Stimulated activated CD4-positive, alpha-beta T cell treated with anti-CD3 and anti-CD28 coated beads, Interleukin-15, amount 100 ng/mL, for 1 hour (primary cell): ENCODE data around the gene CUL4A.

Experiments
- DNase-seq, 2 donors: peaks; one replicate each; pipeline ENCODE4 v3.0.0-alpha.2; 2020; ENCODE audit warnings: low read depth in 1 of 2, low spot score in 1 of 2

The CUL4A gene

DNA sequence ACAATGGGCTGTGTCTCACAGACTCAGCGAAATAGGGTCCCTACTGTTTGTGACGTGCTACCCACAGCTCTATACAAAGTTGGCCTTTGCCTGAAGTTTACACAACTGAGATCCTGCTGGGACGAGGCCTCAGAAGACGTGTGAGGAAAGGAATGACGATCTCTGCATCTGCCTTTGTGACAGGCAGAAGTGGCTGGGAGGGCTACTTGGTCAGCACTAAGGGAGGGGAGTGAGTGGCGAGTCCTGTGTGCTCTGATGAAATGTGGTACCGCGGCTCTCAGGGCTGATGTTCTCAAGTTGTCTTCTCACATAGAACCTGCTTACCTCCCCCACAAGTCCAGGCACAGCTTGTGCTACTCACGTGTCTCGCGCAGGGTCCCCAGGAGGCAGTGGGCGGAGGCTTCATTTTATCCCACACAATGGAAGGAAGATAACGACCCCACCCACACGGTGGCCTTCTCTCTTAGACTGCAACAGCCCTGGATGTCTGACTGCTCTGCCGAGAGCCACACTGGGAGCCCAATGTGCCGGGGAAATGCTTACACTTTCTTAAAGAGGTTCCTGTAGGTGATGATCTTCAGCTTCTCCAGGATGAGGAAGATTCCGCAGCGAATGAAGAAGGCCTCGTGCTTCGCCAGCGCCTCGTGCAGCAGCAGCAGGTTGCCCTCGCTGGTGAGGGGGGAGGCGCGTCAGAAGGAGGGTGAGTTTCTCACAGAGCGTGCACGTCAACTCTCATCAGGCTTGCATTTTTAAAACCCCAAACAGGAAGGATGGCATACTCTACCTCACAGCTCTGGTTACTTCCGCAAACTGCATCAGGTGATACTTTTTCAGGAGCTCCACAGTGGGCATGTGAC lies 29.8 kb upstream of the CUL4A start:
- DNase-seq, result no peak

DNA sequence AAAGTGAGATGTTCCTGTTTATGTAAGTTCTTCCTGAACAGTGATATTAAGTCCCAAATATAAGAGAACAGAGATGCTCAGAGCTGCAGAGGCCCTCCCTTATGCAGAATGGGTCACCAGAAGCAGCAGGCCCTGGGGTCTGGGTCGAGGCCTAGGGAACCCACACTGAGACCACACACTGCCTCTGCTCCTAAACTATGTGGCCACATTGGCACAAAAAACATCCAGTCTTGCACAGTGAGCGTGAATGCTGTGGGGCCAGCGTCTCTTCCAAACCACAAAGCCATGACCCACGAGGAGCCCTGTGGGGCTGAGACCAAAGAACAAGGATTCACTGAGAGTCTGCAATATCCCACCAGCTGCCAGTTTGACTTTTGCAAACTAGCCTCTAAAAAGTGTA lies 27.4 kb upstream of the CUL4A start:
- DNase-seq, result no peak

DNA sequence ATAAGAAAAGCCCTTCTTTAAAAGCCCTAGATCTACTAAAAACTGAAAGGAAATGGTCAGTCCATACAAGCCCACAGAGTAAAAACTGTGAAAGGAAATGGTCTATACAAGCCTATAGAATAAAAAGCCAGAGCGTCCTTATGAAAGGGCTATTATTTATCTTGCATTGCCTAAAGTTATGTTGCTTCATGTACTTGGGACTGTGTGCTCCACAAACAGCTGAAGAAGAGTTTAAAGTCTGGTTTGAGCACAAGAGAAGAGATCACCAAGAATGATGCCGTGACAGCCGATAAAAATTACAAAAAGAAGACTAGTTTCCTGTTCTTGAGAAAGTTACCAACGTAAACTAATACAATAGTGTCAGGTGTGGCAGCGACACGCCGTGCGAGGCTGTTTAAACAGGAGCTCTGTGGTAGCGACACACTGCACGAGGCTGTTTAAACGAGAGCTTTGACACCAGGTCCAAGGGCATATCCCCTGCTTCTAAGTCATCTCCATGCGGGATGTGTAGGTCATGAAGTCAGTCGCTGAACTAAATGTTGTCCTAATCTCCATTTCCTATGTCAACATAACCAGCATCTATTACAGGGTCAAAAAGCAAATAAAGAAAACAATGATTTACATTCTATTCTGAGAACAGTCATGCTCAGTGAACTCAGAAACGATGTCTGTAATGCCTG lies 25.8 kb upstream of the CUL4A start:
- no peak for DNase-seq

DNA sequence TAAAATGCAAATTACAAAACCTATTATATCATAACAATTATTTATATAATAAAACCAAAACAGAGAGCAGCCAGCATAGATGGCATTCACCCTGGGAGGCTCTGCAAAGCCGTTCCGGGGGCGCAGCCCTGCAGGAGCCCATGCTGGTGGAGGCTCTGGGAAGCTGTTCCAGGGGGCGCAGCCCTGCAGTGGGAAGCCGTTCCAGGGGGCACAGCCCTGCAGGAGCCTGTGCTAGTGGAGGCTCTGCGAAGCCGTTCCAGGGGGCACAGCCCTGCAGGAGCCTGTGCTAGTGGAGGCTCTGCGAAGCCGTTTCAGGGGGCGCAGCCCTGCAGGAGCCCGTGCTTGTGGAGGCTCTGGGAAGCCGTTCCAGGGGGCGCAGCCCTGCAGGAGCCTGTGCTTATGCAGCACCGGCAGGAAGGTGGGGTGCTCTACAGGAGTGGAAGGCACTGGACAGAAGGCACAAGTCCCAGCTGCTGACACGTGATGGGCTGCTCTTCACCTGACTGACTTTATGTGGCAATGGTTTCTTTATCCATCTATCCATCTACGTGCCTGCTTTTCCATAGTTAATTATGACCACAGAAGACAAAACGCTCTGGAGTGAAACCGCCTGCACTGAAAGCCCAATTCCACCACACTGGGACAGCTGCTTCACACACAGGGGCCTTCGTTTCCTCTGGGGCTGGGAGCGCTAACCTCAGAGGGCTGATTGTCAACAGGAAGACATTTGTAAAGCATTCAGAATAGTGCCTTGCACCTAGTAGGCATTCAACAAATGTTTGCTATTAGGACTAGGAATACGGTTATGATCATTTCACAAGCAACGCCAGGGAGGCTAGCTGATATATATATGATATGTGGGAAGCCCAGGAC lies 24.6 kb upstream of the CUL4A start:
- DNase-seq, result no peak

DNA sequence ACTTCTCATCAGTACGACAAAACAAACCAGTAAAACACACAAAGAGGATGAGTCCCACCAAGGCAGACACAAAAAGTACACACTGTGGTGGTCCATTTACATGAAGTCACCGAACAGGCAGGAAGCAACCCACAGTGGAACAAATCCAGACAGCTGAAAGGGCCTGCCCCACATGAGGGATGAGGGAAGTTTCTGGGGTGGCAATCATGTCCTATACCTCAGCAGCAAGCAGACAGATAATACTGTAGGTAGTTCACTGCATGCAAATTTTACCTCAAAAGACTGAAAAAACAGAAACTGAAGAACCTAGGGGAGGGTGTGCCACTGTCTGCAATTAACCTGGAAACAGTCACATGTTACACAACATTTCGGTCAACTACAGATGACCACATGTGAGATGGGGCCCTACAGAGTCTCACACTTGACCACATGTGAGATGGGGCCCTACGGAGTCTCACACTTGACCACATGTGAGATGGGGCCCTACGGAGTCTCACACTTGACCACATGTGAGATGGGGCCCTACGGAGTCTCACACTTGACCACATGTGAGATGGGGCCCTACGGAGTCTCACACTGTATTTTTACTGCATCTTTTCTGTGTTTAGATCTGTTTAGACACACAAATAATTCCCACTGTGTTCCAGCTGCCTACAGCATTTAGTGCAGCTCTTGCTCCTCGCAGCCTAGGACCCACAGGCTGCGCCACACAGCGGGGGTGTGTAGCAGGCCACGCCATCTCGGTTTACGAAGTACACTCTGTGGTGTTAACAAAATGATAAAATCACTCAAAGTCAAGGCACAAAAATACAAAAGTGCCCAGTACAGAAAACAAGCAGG lies 23.1 kb upstream of the CUL4A start:
- no peak for DNase-seq

DNA sequence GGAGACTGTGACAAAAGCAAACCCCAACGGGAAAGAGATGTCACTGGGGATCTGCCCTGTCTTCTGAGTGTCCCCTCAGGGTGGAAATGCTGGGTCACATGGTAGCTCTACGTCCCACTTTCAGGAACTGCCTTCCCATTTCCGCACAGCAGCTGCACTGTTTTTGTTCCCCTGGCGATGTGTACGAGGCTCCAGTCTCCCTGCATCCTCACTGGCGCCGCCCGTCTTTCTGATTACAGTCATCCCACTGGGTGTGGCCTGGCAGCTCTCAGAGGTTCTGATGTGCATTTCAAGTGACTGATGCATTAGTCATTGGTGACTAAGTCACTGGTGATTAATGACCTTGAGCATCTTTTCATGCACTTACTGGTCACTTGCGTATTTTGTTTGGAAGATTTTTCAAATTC lies 22.1 kb upstream of the CUL4A start:
- DNase-seq, result peak in 1 of 2 donors; percentile 48

DNA sequence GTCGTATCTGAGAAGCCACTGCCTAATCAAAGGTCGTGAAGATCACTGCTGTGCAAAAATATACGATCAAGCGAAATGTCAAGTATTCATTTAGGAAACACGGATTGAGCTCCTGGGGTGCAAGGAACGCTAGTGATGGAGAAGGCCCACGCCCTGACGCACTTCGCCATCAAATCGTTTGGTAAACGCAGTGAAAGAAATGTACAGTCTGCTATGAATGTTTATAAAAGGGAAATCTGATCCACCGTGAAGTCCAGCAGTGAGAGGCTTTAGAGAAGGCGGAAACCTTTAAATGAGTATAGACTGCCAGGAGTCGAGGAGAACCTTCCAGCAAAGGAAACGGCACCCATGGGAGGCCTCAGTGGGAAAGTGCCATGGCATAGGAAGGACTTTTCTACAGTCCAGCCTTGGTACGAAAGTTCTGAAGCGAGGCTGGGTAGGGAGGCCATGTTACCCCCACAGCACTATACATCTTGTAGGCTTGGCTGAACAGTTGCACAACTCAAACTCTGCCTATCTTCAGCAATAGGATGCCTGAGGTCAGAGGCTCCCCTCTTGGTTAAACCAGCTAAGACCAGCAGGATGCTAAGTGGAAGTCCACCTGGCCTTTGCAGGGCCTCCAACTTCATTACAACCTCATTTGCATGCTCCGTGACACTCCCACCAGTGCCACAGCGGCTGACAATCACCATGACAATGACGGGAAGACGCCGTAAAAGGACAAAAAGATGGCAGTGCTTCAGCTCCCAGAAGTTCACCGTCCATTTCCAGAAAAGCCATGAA lies 21.3 kb upstream of the CUL4A start:
- DNase-seq, result no peak

DNA sequence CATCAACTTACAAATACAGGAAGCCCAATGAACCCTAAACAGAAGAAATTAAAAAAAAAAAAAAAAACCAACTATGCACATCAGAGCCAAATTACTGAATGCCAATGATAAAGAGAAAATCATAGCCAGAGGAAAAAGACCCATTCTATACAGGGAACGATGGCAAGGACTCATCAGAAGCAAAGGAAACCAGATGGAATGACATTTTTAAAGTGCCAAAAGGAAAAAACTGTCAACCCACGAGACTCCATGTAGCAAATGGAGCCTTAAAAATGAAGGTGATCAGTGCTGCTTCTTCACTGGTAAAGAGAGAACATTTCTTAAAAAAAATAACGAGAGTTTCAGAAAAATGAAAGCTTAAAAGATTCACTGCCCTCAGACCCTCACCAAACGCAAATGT lies 19.2 kb upstream of the CUL4A start:
- DNase-seq, result no peak

DNA sequence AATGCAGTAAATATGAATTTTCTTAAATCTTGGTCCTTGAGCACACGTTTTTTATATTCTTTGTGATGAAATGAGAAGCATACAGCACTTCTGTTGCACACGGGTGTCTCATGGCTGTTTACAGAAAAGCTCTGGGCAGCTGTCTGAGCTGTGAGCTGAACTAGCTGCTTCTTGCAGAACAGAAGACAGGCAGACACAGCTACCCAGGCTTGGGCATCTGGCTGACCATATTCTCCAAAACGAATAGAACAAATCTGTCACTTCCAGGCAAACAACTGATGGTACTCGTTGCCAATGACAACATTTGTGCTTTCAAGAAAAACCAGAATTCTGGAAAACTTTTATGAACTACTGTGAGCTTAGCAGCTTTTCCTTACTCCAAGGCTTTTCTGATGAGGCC lies 17.1 kb upstream of the CUL4A start:
- DNase-seq, result no peak

DNA sequence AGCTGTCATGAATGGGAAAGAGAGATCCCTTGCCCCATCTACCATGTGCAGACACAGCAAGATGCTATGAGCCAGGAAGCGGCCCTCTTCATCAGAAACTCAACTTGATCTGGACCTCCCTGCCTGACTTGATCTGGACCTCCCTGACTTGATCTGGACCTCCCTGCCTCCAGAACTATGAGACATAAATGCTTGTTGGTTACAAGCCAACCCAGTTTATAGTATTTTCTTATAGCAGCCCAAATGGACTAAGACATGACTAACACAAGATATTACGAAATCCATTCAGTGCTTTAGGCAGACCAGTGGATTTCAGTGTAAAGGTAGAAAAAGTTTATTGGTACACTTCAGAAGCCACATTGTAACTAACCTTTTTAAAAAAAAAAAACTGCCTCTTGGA lies 16.5 kb upstream of the CUL4A start:
- no peak for DNase-seq

DNA sequence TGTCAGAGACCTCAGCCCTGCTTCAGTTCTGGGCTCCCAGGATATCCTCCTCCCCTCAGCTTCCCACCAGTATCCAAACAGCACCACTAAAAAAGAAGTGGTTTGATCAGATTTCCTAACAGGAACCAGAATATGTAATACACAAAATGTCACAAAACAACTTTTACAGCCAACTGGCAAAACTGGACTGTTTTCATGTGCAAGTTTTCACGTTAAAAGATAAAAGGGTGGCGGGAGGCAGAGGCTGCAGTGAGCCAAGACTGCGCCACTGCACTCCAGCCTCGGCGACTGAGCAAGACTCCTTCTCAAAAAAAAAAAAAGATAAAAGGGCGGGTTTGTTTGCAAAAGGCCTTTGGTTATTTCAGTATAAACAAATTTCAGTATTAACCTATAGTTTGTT lies 14.1 kb upstream of the CUL4A start:
- no peak for DNase-seq

DNA sequence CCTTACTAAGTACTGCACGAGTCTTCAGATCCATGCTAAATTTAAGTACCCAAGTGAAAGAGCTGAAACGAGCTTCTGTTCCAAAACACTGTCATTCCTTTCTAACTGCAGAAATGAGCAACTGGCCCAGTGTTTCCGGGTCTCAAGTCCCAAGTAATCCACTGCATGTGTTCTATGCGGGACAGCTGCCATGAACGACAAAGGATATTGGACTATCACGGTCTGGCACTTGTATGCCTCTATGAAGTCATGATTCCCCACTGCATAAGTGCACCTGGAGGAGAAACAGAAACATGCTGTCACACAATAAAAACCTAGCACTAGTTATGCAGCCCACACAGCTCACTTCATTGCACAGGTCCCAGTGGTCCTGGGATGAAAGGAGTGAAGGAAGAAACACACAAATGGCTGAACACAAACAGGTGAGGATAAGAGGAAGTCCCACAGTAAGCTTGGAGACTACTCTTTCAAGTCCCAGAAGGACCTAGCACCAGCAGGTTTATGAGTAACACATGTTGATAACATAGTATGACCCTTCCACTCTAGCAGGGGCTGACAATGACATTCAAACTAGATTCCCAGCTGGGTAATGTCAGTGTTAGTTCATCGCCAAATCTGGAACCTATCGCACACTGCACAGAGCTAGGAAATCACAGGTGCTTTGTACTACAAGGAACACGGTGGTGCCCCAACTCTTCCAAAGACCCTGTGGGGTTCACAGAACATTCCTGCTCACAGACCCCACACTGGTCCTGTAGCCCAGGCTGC lies 12.3 kb upstream of the CUL4A start:
- DNase-seq, result no peak

DNA sequence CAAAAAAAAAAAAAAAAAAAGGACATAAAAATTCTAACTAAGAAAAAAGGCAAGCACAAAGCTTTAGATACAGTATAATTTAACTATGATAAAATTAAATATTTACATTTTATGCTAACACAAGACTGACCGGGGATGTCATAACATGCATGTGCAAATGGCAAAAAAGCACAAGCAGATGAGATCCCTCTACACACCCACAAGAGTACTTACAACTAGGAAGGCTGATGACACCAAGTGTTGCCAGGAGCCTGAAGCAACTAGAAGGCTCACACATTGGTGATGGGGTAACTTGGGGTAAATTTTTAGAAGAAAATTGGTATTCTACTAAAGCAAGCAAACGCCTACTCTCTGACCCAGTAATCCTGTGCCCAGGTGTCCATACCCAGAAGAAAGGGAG lies 7.6 kb upstream of the CUL4A start:
- no peak for DNase-seq

DNA sequence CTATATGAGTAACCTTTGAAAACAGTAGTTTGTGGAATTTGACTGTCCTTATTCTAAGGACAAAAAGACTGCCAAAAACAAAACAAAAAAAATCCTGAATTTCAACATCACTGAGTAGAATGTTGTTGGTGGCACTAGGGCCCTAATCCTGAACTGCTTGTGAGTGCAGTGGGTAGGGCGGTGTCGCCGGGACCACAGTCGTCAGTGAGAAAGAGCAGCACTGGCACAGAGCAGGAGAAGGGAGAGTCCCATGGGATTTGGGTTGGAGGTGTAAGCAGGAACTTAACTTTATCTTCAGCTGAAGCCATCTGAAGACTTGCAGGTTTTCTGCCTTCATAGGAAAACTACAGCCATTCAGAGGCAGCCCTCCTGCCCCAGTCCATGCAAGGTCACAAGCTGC lies 6.5 kb upstream of the CUL4A start:
- DNase-seq, result no peak

DNA sequence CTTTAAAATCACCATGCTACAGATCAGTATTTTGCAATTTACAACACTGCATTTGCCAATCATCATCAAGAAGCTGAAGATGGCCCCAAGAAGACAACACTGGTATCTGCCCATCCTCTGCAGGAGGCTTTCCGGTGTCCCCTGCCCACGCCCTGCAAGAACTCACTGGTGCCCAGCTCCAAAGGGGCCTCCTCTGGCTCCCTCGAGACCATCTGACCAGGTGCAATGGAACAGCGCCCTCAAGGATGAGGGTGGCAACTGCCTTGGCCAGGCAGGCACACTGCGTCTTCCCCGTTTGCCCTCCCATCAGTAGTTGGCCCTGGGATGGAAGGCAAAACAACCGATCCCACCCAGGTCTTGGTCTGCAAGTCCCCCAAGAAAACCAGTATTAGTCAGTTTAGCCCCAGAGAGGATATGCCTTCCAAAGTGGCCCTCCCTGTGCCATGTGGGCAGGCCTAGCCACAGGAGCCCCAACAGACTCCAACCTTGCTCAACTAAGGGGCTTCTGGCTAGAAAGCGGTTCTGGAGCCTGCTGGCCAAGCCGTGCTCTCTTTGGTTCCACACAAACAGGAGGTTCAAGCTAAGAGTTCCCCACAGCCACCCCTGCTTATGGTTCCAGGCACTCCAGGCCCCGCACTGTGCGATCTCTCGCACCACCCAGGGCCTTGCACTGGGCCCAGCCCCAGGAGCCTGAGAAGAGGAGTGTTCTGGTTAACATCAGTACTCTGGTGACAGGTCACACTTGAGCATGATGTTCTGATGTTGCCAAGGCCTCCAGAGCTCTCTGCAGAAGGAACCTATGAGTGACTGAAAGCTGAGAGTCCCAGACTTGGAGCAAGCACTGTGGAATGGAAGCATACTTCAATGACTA lies 5.7 kb upstream of the CUL4A start:
- DNase-seq, result no peak

DNA sequence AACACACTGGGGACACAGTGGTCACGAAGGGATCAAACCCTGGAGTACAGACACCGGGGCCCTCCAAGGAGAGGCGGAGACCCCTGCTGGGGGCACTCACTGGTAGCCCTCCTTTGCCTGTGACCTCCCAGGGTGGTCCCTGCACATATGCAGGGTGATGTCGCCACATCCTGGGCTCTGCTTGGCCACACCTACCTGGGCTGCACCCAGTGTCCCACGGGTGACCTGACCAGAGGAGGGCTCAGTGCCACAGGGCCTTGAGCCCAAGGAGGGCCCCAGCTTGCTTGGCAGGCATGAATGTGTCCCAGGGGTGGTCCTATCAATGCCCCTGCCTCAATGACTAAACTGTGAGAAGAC lies 5.1 kb upstream of the CUL4A start:
- DNase-seq, result no peak

DNA sequence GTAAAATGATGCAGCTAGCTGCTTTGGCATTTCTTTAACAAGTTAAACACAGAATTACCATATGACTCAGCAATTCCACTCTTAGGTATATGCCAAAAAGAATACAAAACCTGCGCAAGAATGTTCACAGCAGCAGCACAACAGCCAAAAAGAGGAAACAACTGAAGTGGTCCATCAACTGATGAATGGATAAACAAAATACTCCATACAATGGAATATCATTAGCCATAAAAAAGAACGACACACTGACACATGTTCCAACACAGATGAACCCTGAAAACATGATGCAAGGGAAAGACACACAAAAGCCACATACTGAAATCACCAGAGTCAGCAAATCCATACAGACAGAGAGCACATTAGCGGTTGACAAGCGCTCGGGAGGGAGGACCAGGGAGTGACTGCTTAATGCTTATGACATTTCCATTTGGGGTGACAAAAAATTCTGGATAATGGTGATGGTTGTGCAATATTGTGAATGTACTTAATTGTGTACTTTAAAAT lies 3.9 kb upstream of the CUL4A start:
- DNase-seq, result no peak

DNA sequence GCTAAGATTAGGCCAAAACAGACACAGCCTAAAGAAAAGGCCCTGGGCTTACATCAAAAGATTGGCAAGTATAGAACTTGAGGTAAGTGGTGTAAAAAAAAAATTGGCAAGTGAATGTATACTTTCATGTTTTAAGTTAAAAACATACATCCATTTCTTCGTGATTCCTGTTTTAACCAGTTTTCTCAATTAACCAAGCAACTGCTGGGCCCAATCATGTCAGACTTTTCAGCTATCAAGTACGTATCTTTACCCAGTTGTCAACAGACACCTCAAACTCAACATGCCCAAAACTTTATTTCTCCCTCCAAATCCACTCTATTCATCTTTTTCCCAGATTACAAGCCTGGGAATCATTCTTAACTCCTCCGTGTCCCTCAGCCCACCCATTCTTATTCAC lies 2.0 kb upstream of the CUL4A start:
- DNase-seq, result no peak
